C4-2B (cell line): Measurements from ENCODE around the gene TBKBP1.

Experiments
- ZFX ChIP-seq: fragments of 450-650 bp; IDR thresholded peaks from 2 replicates; pipeline ENCODE4 v1.6.1; 2017
- TF ChIP-seq, protein P1 (sequence below): fragments of 450-650 bp; conservative IDR thresholded peaks from 2 replicates; pipeline ENCODE4 v1.5.1; 2017; ENCODE audit warnings: mild to moderate bottlenecking

DNA sequence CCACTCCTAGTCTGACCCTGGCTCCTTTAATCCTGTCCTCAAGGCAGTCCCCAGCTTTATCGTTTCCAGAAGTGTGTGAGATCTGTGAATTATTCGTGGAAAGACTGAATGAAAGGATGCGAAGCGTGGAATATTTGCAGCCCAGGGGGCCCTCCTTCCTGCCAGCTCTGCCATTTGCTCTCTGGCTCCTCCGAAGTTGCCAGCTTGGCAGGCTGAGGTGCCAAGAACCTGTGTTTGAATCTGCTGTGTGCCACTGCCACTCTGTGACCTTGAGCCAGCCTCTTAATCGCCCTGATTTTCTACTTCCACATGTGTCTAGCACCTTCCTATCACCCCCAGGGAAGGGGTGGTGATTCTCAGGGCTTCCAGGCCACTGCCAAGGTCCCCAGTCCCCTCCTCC lies 10.8 kb downstream of the TBKBP1 start:
- TF ChIP-seq, protein P1, sequence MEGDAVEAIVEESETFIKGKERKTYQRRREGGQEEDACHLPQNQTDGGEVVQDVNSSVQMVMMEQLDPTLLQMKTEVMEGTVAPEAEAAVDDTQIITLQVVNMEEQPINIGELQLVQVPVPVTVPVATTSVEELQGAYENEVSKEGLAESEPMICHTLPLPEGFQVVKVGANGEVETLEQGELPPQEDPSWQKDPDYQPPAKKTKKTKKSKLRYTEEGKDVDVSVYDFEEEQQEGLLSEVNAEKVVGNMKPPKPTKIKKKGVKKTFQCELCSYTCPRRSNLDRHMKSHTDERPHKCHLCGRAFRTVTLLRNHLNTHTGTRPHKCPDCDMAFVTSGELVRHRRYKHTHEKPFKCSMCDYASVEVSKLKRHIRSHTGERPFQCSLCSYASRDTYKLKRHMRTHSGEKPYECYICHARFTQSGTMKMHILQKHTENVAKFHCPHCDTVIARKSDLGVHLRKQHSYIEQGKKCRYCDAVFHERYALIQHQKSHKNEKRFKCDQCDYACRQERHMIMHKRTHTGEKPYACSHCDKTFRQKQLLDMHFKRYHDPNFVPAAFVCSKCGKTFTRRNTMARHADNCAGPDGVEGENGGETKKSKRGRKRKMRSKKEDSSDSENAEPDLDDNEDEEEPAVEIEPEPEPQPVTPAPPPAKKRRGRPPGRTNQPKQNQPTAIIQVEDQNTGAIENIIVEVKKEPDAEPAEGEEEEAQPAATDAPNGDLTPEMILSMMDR: no peak
- no peak for TF ChIP-seq ZFX
